Karpas-422 (cell line): ENCODE measurements around the gene TGFB1I1. TPM values are rescaled to one million over a fixed set of nuclear protein-coding genes. Genes with fewer than 3 reads are reported as not detected.

Experiments used
- DNase-seq: peaks from one replicate; pipeline ENCODE4 v3.0.0-alpha.2; 2015
- H2AFZ ChIP-seq: fragments of 200-600 bp; sonication (generic); 2 replicates; pipeline ENCODE4 v1.6.1; 2014; ENCODE audit warnings: antibody characterized with exemption, low read length, mixed read lengths
- H3K27ac ChIP-seq: fragments of 200-600 bp; sonication (generic); 2 replicates; pipeline ENCODE4 v1.5.1; 2014; ENCODE audit warnings: mild to moderate bottlenecking, low read length, moderate library complexity
- H3K27me3 ChIP-seq: fragments of 200-600 bp; sonication (generic); 2 replicates; pipeline ENCODE4 v1.6.1; 2014; ENCODE audit warnings: low read length, mixed read lengths
- H3K36me3 ChIP-seq: fragments of 200-600 bp; sonication (generic); 2 replicates; pipeline ENCODE4 v1.6.1; 2014; ENCODE audit warnings: low read length, mixed read lengths; ENCODE audit not compliant: insufficient read depth
- H3K4me1 ChIP-seq: fragments of 200-600 bp; sonication (generic); 2 replicates; pipeline ENCODE4 v1.6.1; 2014; ENCODE audit warnings: mild to moderate bottlenecking, low read length, mixed read lengths
- H3K4me2 ChIP-seq: fragments of 200-600 bp; sonication (generic); 2 replicates; pipeline ENCODE4 v1.6.1; 2014; ENCODE audit warnings: low read length, low read depth, mild to moderate bottlenecking; ENCODE audit not compliant: poor library complexity, severe bottlenecking
- H3K4me3 ChIP-seq: fragments of 200-600 bp; sonication (generic); 2 replicates; pipeline ENCODE4 v1.5.1; 2014; ENCODE audit warnings: mild to moderate bottlenecking, antibody characterized with exemption, low read length, mixed read lengths
- H3K79me2 ChIP-seq: fragments of 200-600 bp; sonication (generic); 2 replicates; pipeline ENCODE4 v1.6.1; 2014; ENCODE audit warnings: mild to moderate bottlenecking, low read length, mixed read lengths
- H3K9ac ChIP-seq: fragments of 200-600 bp; sonication (generic); 2 replicates; pipeline ENCODE4 v1.6.0; 2014; ENCODE audit warnings: low read length
- H3K9me2 ChIP-seq: fragments of 200-600 bp; sonication (generic), shearing (Covaris generic); replicated peaks from 2 replicates; pipeline ENCODE4 v1.6.0; 2014; ENCODE audit warnings: mild to moderate bottlenecking, low read length, moderate library complexity; ENCODE audit not compliant: insufficient read depth
- H3K9me3 ChIP-seq: fragments of 300-700, 200-600 bp; sonication (generic); 2 replicates; pipeline ENCODE4 v1.6.1; 2014; ENCODE audit warnings: low read length, mixed read lengths
- H4K20me1 ChIP-seq: fragments of 200-600 bp; sonication (generic); 2 replicates; pipeline ENCODE4 v1.6.1; 2014; ENCODE audit warnings: mild to moderate bottlenecking, antibody characterized with exemption, low read length, low read depth; ENCODE audit not compliant: insufficient read depth
- total RNA-seq: library from RNA; depleted of rRNA; stranded (reverse); fragments of >200 nt; shearing (Covaris generic); gene quantifications from 2 replicates; pipeline ENCODE4 v1.2.3, GENCODE V29; 2014; ENCODE audit warnings: low replicate concordance

TGFB1I1 gene
- total RNA-seq, 1 experiment from 2014 or later = not detected

GRCh38 chr16:31456988-31457360, 15.0 kb upstream of the TGFB1I1 start:
- Histone ChIP-seq H3K9ac (no peak overlapping the region; the same call in 1 of the 2 replicates), H3K4me3 (no peak overlapping the region)

GRCh38 chr16:31458073-31458843, 13.7 kb upstream of the TGFB1I1 start:
- Histone ChIP-seq H3K4me2 (peak overlapping the region; percentile 98), H4K20me1 (peaks cover 33% of the 10 kb centered on the region; the same call in 1 of the 2 replicates), H3K4me3 (peak overlapping the region; percentile 91), H2AFZ (peak overlapping the region; percentile 79; the same call in 1 of the 2 replicates), H3K79me2 (peaks cover 22% of the 10 kb centered on the region), H3K4me1 (peaks cover 23% of the 10 kb centered on the region), H3K36me3 (no peaks in the 10 kb centered on the region), H3K27me3 (no peaks in the 10 kb centered on the region), H3K9ac (peak overlapping the region; percentile 94), H3K9me3 (no peaks in the 10 kb centered on the region), H3K27ac (peak overlapping the region; percentile 79; the same call in 1 of the 2 replicates), H3K9me2 (no peaks in the 10 kb centered on the region)
- DNase-seq = no peak

More at GRCh38 chr16:31456988-31457360, 15.0 kb upstream of the TGFB1I1 start:
- Histone ChIP-seq H2AFZ (no peak overlapping the region), H3K9me2 (no peaks in the 10 kb centered on the region), H3K36me3 (no peaks in the 10 kb centered on the region), H3K4me2 (peak overlapping the region; percentile 98), H4K20me1 (peaks cover 33% of the 10 kb centered on the region; the same call in 1 of the 2 replicates), H3K4me1 (peaks cover 23% of the 10 kb centered on the region), H3K27ac (no peak overlapping the region), H3K27me3 (no peaks in the 10 kb centered on the region), H3K79me2 (peaks cover 22% of the 10 kb centered on the region), H3K9me3 (no peaks in the 10 kb centered on the region)
- DNase-seq = no peak

GRCh38 chr16:31458844-31459686, 12.9 kb upstream of the TGFB1I1 start, which contains the start of gene ARMC5:
Gene ARMC5, plus strand, starts transcription at chr16:31459501. Its CDS starts 24 bp downstream, at chr16:31459525.
- Histone ChIP-seq H2AFZ (peak within 1 kb of the TSS; percentile 84; the same call in 1 of the 2 replicates), H3K9me3 (no peaks in the 10 kb centered on the region), H3K4me1 (peaks cover 23% of the 10 kb centered on the region), H3K79me2 (peaks cover 22% of the 10 kb centered on the region), H4K20me1 (peaks cover 33% of the 10 kb centered on the region; the same call in 1 of the 2 replicates), H3K27me3 (no peaks in the 10 kb centered on the region), H3K27ac (peak within 1 kb of the TSS; percentile 79), H3K9me2 (no peaks in the 10 kb centered on the region), H3K4me2 (peak within 1 kb of the TSS; percentile 98), H3K36me3 (no peaks in the 10 kb centered on the region), H3K9ac (peak within 1 kb of the TSS; percentile 94), H3K4me3 (peak within 1 kb of the TSS; percentile 91)
- DNase-seq = peak; percentile 99

- Histone ChIP-seq H2AFZ (peak overlapping the region; percentile 84; the same call in 1 of the 2 replicates), H3K9me3 (no peaks in the 10 kb centered on the region), H3K4me3 (peak overlapping the region; percentile 91), H3K27me3 (no peaks in the 10 kb centered on the region), H3K79me2 (peaks cover 22% of the 10 kb centered on the region), H3K9ac (peak overlapping the region; percentile 94), H3K36me3 (no peaks in the 10 kb centered on the region), H3K4me2 (peak overlapping the region; percentile 98), H3K4me1 (peaks cover 23% of the 10 kb centered on the region), H4K20me1 (peaks cover 32% of the 10 kb centered on the region; the same call in 1 of the 2 replicates), H3K27ac (peak overlapping the region; percentile 79), H3K9me2 (no peaks in the 10 kb centered on the region)
- DNase-seq = peak; percentile 100
Observed at GRCh38 chr16:31459687-31460581, 12.0 kb upstream of the TGFB1I1 start.

GRCh38 chr16:31460582-31461002, 11.4 kb upstream of the TGFB1I1 start:
- H3K27me3 ChIP-seq = no peaks in the 10 kb centered on the region
- H3K9ac ChIP-seq = no peak overlapping the region
- H3K9me2 ChIP-seq = no peaks in the 10 kb centered on the region
- H3K79me2 ChIP-seq = peaks cover 22% of the 10 kb centered on the region
- peaks cover 23% of the 10 kb centered on the region for H3K4me1 ChIP-seq
- no peaks in the 10 kb centered on the region for H3K9me3 ChIP-seq
- peak overlapping the region; percentile 66; the same call in 1 of the 2 replicates for H3K4me3 ChIP-seq
- H2AFZ ChIP-seq = no peak overlapping the region
- no peaks in the 10 kb centered on the region for H3K36me3 ChIP-seq
- no peak overlapping the region for H3K27ac ChIP-seq
- peak; percentile 76 for DNase-seq
- peaks cover 25% of the 10 kb centered on the region; the same call in 1 of the 2 replicates for H4K20me1 ChIP-seq
- H3K4me2 ChIP-seq = peak overlapping the region; percentile 98

GRCh38 chr16:31461201-31461920, 10.6 kb upstream of the TGFB1I1 start:
- H3K27ac ChIP-seq = no peak overlapping the region
- no peak overlapping the region for H3K4me3 ChIP-seq
- no peaks in the 10 kb centered on the region for H3K9me2 ChIP-seq
- H3K79me2 ChIP-seq = peaks cover 22% of the 10 kb centered on the region
- DNase-seq = no peak
- peaks cover 23% of the 10 kb centered on the region for H3K4me1 ChIP-seq
- no peak overlapping the region for H2AFZ ChIP-seq
- H3K27me3 ChIP-seq = no peaks in the 10 kb centered on the region
- H3K4me2 ChIP-seq = no peak overlapping the region
- H3K9ac ChIP-seq = no peak overlapping the region
- no peaks in the 10 kb centered on the region for H3K9me3 ChIP-seq
- no peaks in the 10 kb centered on the region for H3K36me3 ChIP-seq
- H4K20me1 ChIP-seq = peaks cover 20% of the 10 kb centered on the region; the same call in 1 of the 2 replicates
